ENCODE data around the gene CYP21A2.

CYP21A2 gene

GRCh38 chr6:32083812-32084768 lies 45.9 kb downstream of the CYP21A2 start:
- Histone ChIP-seq H3K27me3 (ENCODE audit: insufficient read depth, low read depth, severe bottlenecking) (no peaks in the 10 kb centered on the region), H3K36me3 (no peaks in the 10 kb centered on the region), H3K27ac (no peak overlapping the region), H3K4me3 (ENCODE audit: low read depth, low read length) (no peak overlapping the region), H3K9me3 (ENCODE audit: severe bottlenecking) (no peaks in the 10 kb centered on the region)
- DNase-seq: no peak
- TF ChIP-seq, protein P1, sequence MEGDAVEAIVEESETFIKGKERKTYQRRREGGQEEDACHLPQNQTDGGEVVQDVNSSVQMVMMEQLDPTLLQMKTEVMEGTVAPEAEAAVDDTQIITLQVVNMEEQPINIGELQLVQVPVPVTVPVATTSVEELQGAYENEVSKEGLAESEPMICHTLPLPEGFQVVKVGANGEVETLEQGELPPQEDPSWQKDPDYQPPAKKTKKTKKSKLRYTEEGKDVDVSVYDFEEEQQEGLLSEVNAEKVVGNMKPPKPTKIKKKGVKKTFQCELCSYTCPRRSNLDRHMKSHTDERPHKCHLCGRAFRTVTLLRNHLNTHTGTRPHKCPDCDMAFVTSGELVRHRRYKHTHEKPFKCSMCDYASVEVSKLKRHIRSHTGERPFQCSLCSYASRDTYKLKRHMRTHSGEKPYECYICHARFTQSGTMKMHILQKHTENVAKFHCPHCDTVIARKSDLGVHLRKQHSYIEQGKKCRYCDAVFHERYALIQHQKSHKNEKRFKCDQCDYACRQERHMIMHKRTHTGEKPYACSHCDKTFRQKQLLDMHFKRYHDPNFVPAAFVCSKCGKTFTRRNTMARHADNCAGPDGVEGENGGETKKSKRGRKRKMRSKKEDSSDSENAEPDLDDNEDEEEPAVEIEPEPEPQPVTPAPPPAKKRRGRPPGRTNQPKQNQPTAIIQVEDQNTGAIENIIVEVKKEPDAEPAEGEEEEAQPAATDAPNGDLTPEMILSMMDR (IDR thresholded peaks at IDR 0.05; ENCODE audit: low read depth, low read length): no peak

GRCh38 chr6:32084780-32085179 lies 46.6 kb downstream of the CYP21A2 start:
- no peak overlapping the region for H3K4me3 ChIP-seq (ENCODE audit: low read depth, low read length)
- no peaks in the 10 kb centered on the region for H3K36me3 ChIP-seq
- H3K27ac ChIP-seq: no peak overlapping the region
- H3K27me3 ChIP-seq (ENCODE audit: insufficient read depth, low read depth, severe bottlenecking): no peaks in the 10 kb centered on the region
- no peaks in the 10 kb centered on the region for H3K9me3 ChIP-seq (ENCODE audit: severe bottlenecking)
- TF ChIP-seq, protein P1 (IDR thresholded peaks at IDR 0.05; ENCODE audit: low read depth, low read length): no peak
- no peak for DNase-seq

- TF ChIP-seq, protein P1 (IDR thresholded peaks at IDR 0.05; ENCODE audit: low read depth, low read length): peak; percentile 23; the same call in 1 of the 2 replicates
- H3K4me3 ChIP-seq (ENCODE audit: low read depth, low read length): no peak overlapping the region
- no peak overlapping the region for H3K27ac ChIP-seq
- no peaks in the 10 kb centered on the region for H3K9me3 ChIP-seq (ENCODE audit: severe bottlenecking)
- H3K27me3 ChIP-seq (ENCODE audit: insufficient read depth, low read depth, severe bottlenecking): no peaks in the 10 kb centered on the region
- no peak for DNase-seq
- no peaks in the 10 kb centered on the region for H3K36me3 ChIP-seq
These were observed 47.7 kb downstream of the CYP21A2 start for GRCh38 chr6:32085759-32086459.

- H3K4me3 ChIP-seq (ENCODE audit: low read depth, low read length): no peak overlapping the region
- no peaks in the 10 kb centered on the region for H3K27me3 ChIP-seq (ENCODE audit: insufficient read depth, low read depth, severe bottlenecking)
- no peaks in the 10 kb centered on the region for H3K9me3 ChIP-seq (ENCODE audit: severe bottlenecking)
- H3K36me3 ChIP-seq: no peaks in the 10 kb centered on the region
- H3K27ac ChIP-seq: no peak overlapping the region
- TF ChIP-seq, protein P1 (IDR thresholded peaks at IDR 0.05; ENCODE audit: low read depth, low read length): no peak
- no peak for DNase-seq
These were observed 48.7 kb downstream of the CYP21A2 start for GRCh38 chr6:32086661-32087573.

Data from WERI-Rb-1 (cell line).